HFF-Myc (cell line): ENCODE measurements around the gene SGCD.

ENCODE experiments used
- DNase-seq: peaks from one replicate; pipeline ENCODE4 v3.0.0-alpha.2; 2011; ENCODE audit warnings: low read depth; ENCODE audit errors: extremely low read depth
- H3K4me3 ChIP-seq: replicated peaks from 2 replicates; pipeline ENCODE4 v1.5.1; 2011; ENCODE audit warnings: low read depth, mild to moderate bottlenecking, control low read depth, low read length
- TF ChIP-seq, protein P1 (sequence below): IDR thresholded peaks from 2 replicates; pipeline ENCODE4 v1.5.1; 2012; ENCODE audit warnings: mild to moderate bottlenecking, low read depth, low read length, control low read depth; ENCODE audit errors: missing control alignments

SGCD gene

DNA sequence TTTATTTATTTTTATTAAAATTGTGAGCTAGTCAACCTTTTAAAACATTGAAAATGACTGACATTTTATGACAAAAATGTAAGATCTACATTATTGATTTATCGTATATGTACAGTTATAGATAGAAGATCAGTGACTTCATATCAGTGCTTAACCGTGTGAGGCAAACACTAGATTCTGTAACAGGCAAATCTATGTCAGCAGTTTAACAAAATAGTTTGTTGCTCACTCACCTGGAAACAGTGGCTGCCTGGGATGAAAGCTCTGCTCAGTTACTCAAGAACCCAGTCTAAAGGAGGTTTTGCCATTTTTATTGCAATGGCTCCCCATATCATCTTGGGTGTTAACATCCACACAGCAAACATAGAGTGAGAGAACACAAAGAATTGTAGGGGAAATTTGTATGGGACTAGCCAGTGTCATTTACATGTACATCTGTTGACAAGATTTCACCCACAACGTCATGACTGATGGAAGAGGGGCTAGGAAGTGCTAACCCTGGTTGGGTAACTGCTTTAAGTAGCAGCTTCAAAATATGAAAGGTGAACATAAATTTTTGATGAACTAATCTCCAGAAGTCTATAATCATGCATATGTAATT lies 49.0 kb downstream of the SGCD start:
- TF ChIP-seq, protein P1, sequence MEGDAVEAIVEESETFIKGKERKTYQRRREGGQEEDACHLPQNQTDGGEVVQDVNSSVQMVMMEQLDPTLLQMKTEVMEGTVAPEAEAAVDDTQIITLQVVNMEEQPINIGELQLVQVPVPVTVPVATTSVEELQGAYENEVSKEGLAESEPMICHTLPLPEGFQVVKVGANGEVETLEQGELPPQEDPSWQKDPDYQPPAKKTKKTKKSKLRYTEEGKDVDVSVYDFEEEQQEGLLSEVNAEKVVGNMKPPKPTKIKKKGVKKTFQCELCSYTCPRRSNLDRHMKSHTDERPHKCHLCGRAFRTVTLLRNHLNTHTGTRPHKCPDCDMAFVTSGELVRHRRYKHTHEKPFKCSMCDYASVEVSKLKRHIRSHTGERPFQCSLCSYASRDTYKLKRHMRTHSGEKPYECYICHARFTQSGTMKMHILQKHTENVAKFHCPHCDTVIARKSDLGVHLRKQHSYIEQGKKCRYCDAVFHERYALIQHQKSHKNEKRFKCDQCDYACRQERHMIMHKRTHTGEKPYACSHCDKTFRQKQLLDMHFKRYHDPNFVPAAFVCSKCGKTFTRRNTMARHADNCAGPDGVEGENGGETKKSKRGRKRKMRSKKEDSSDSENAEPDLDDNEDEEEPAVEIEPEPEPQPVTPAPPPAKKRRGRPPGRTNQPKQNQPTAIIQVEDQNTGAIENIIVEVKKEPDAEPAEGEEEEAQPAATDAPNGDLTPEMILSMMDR, result no peak
- no peak overlapping the region for H3K4me3 ChIP-seq
- no peak for DNase-seq

DNA sequence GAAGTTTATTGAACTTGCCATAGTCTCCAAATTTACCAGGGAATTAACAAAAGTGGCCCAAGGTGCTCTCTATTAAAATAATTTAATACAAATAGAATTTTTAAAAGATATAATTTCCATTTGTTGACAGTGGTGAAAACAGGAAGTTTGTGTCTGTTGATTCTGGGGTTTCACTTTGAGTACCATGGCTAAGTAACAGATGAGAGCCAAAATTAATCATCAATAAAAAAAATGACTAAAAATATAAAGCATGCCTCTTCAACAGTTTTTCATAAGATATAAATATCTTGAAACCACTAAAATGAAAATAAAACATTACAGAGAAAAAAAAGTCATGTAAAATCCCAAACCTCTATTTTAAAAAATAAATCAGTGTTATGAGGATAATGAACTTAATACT lies 49.8 kb downstream of the SGCD start:
- TF ChIP-seq, protein P1, result no peak
- no peak for DNase-seq
- no peak overlapping the region for H3K4me3 ChIP-seq

DNA sequence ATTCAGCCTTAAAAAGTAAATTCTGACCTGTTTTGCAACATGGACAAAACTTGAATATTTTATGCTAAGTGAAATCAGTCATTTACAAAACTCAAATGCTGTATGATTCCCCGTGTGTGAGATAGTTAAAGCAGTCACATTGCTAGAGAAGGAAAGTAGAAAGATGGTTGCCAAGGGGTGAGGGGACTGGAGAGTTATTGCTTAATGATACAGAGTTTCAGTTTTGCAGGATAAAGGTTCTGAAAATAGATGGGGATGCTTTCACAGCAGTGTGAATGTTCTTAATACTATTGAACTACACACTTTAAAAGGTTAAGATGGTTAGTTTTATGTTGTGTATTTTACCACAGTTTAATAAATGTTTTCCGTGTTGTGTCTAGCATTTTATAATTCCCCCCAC lies 51.2 kb downstream of the SGCD start:
- no peak overlapping the region for H3K4me3 ChIP-seq
- TF ChIP-seq, protein P1, result no peak
- DNase-seq, result no peak

DNA sequence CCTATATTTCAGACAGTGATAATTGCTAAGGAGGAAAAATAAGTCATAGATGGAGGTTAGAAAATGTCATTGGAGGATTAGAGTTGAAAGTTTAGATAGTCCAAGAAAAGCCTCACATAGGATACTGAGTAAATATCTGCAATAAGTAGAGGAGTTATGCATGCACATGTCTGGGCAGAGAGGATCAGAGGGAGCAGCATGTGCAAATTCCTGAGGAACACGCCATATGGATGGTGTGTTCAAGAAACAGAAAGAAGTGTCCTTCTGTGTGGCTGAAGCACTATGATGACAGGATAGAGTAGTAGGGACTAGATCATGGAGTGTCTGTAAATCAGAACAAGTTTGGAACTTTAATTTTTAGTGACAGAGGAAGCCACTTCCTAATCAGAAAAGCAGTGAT lies 52.2 kb downstream of the SGCD start:
- H3K4me3 ChIP-seq, result no peak overlapping the region
- no peak for DNase-seq
- TF ChIP-seq, protein P1, result no peak

- no peak for DNase-seq
- TF ChIP-seq, protein P1, result no peak
- no peak overlapping the region for H3K4me3 ChIP-seq
Measured at GRCh38 chr5:156380848-156381247, 53.9 kb downstream of the SGCD start.

DNA sequence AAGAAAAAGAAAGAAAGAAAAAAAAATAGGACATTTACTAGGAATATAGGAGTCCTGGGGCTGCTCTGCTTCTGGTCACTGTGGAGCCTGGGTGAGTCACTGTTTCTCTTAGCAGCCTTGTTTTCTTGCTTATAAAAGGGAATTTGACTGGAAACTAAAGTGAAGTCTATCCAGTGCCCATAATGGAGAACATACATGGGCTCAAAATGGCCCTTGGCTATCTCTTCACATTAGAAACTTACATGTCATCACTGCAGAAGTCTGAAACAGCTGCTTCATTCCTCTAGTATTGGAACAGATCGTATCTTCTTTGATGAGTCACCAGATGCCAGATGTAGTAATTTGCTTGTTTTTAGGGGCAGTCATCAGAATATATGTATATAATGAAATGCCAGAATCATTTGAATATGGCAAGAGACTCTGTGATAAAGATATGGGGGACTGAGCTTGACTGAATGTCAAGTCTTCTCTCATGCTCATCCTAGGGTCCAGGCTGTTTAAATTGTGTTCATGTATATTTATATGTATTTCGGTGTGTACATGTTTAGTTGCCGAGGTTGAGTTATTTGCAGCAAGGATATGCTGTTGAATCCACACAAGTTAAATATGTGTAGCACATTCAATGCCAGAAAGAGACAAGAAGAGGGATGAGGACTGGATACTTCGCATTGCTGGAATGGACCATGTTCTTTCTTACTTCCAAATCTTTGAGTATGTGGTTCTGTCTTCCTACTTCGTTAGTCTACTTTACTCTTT lies 56.7 kb downstream of the SGCD start:
- TF ChIP-seq, protein P1, result no peak
- peak; percentile 78 for DNase-seq
- H3K4me3 ChIP-seq, result no peak overlapping the region

GRCh38 chr5:156385416-156385815 lies 58.5 kb downstream of the SGCD start:
- DNase-seq, result no peak
- no peak overlapping the region for H3K4me3 ChIP-seq
- TF ChIP-seq, protein P1, result no peak
